SK-N-SH treated with all-trans-retinoic acid at 6 μM for 48 hours (cell line): ENCODE results near the gene SLC52A1.

Experiments used
- ATAC-seq: fragments of 200-7000 bp; cut with Tn5 transposase; 3 replicates; pipeline ENCODE4 v1.9.1; 2020; ENCODE audit warnings: mild to moderate bottlenecking, moderate library complexity
- ARNTL ChIP-seq: fragments of 450-650 bp; formaldehyde crosslinking; IDR thresholded peaks from 2 replicates; pipeline ENCODE4 v1.5.0; 2020; ENCODE audit warnings: low read depth, mild to moderate bottlenecking, moderate library complexity, borderline replicate concordance
- BACH2 ChIP-seq: fragments of 250-450 bp; sonication (Bioruptor Pico); IDR thresholded peaks from 2 replicates; pipeline ENCODE4 v1.9.0; 2021; ENCODE audit warnings: mild to moderate bottlenecking, borderline replicate concordance
- CREB5 ChIP-seq: fragments of 250-450 bp; sonication (Bioruptor Pico); IDR thresholded peaks from 2 replicates; pipeline ENCODE4 v1.5.1; 2020; ENCODE audit warnings: low read depth, mild to moderate bottlenecking, moderate library complexity
- CSDC2 ChIP-seq: fragments of 250-450 bp; sonication (Bioruptor Pico); IDR thresholded peaks from 2 replicates; pipeline ENCODE4 v1.5.0; 2020; ENCODE audit warnings: mild to moderate bottlenecking, moderate library complexity
- CSRNP3 ChIP-seq: fragments of 250-450 bp; sonication (Bioruptor Pico); IDR thresholded peaks from 2 replicates; pipeline ENCODE4 v1.5.1; 2021; ENCODE audit warnings: mild to moderate bottlenecking, moderate library complexity
- ESRRG ChIP-seq: fragments of 250-450 bp; sonication (Bioruptor Pico); IDR thresholded peaks from 2 replicates; pipeline ENCODE4 v1.6.1; 2021; ENCODE audit warnings: mild to moderate bottlenecking
- GLIS3 ChIP-seq: fragments of 250-450 bp; sonication (Bioruptor Pico); IDR thresholded peaks from 2 replicates; pipeline ENCODE4 v1.5.0; 2020; ENCODE audit warnings: mild to moderate bottlenecking, moderate library complexity
- ISL1 ChIP-seq: fragments of 250-450 bp; sonication (Bioruptor Pico); IDR thresholded peaks from 2 replicates; pipeline ENCODE4 v2.1.2; 2022; ENCODE audit warnings: mild to moderate bottlenecking, moderate library complexity
- OSR1 ChIP-seq: fragments of 250-450 bp; sonication (Bioruptor Pico); IDR thresholded peaks from 2 replicates; pipeline ENCODE4 v1.8.0; 2022; ENCODE audit warnings: moderate library complexity, mild to moderate bottlenecking, inconsistent platforms
- POU6F1 ChIP-seq: fragments of 250-450 bp; sonication (Bioruptor Pico); IDR thresholded peaks from 2 replicates; pipeline ENCODE4 v1.8.0; 2021; ENCODE audit warnings: low read depth, mild to moderate bottlenecking, moderate library complexity, borderline replicate concordance
- PPARA ChIP-seq: fragments of 250-450 bp; sonication (Bioruptor Pico); IDR thresholded peaks from 2 replicates; pipeline ENCODE4 v1.5.0; 2020; ENCODE audit warnings: mild to moderate bottlenecking, borderline replicate concordance
- RARB ChIP-seq: fragments of 250-450 bp; sonication (Bioruptor Pico); IDR thresholded peaks from 2 replicates; pipeline ENCODE4 v1.8.0; 2021; ENCODE audit warnings: mild to moderate bottlenecking, moderate library complexity
- SNAI2 ChIP-seq: fragments of 250-450 bp; sonication (Bioruptor Pico); IDR thresholded peaks from 2 replicates; pipeline ENCODE4 v1.5.0; 2020; ENCODE audit warnings: mild to moderate bottlenecking, moderate library complexity
- TCF4 ChIP-seq: fragments of 250-450 bp; sonication (Bioruptor Pico); IDR thresholded peaks from 2 replicates; pipeline ENCODE4 v1.8.0; 2021; ENCODE audit warnings: mild to moderate bottlenecking, moderate library complexity, borderline replicate concordance
- TOX ChIP-seq: fragments of 250-450 bp; sonication (Bioruptor Pico); IDR thresholded peaks from 2 replicates; pipeline ENCODE4 v1.8.0; 2021; ENCODE audit warnings: mild to moderate bottlenecking, moderate library complexity, borderline replicate concordance
- TSHZ2 ChIP-seq: fragments of 250-450 bp; sonication (Bioruptor Pico); IDR thresholded peaks from 2 replicates; pipeline ENCODE4 v1.5.0; 2020; ENCODE audit warnings: mild to moderate bottlenecking, moderate library complexity
- ZNF8 ChIP-seq: fragments of 450-650 bp; formaldehyde crosslinking; IDR thresholded peaks from 2 replicates; pipeline ENCODE4 v1.5.0; 2020; ENCODE audit warnings: mild to moderate bottlenecking, moderate library complexity

SLC52A1 gene

GRCh38 chr17:5011928-5012327, 23.3 kb downstream of the SLC52A1 start:
- ATAC-seq: peak; percentile 48; the same call in 2 of the 3 replicates
- no peak for TF ChIP-seq RARB
- TF ChIP-seq ARNTL (CRISPR knock-in tag): no peak
- no peak for TF ChIP-seq ISL1
- no peak for TF ChIP-seq SNAI2 (CRISPR knock-in tag)
- TF ChIP-seq TSHZ2 (CRISPR knock-in tag): no peak
- no peak for TF ChIP-seq CSRNP3 (CRISPR knock-in tag)
- TF ChIP-seq BACH2: no peak

- TF ChIP-seq CSRNP3 (CRISPR knock-in tag) (no peak), TCF4 (no peak), GLIS3 (no peak), ISL1 (no peak), PPARA (CRISPR knock-in tag) (no peak), ARNTL (CRISPR knock-in tag) (no peak), OSR1 (CRISPR knock-in tag) (no peak), ESRRG (no peak), CREB5 (CRISPR knock-in tag) (no peak), BACH2 (no peak), TSHZ2 (CRISPR knock-in tag) (no peak), TOX (no peak), POU6F1 (CRISPR knock-in tag) (no peak), CSDC2 (CRISPR knock-in tag) (no peak), ZNF8 (CRISPR knock-in tag) (no peak), SNAI2 (CRISPR knock-in tag) (no peak)
- ATAC-seq: no peak
These were observed 31.9 kb downstream of the SLC52A1 start for GRCh38 chr17:5003214-5003867.
